IPS DF 4.7 (cell line): Measurements from ENCODE around the gene AP3D1.
A peak's percentile ranks its signal among the peaks of the same experiment; 100 is the strongest.
"Not testable (repeated sequence)": the region's sequence is repeated elsewhere in the genome, so short reads cannot be mapped to it uniquely, and the experiment has no call there.

Experiments used
- DNase-seq: peaks from one replicate; pipeline ENCODE4 v3.0.0-alpha.2; 2013; ENCODE audit warnings: low spot score; ENCODE audit errors: extremely low read depth

The AP3D1 gene

GRCh38 chr19:2111886-2112285 is 39.5 kb downstream of the AP3D1 start:
- no peak for DNase-seq

GRCh38 chr19:2111425-2111824 is 39.9 kb downstream of the AP3D1 start:
- DNase-seq, result no peak

- DNase-seq, result no peak
These were observed 40.5 kb downstream of the AP3D1 start for GRCh38 chr19:2110822-2111221.

- DNase-seq, result no peak
These were observed 42.1 kb downstream of the AP3D1 start for GRCh38 chr19:2109046-2109864.

- no peak for DNase-seq
These were observed 42.9 kb downstream of the AP3D1 start for GRCh38 chr19:2108251-2109016.

- no peak for DNase-seq
These were observed 48.2 kb downstream of the AP3D1 start for GRCh38 chr19:2103045-2103707.

GRCh38 chr19:2101417-2102335 is 49.7 kb downstream of the AP3D1 start:
- DNase-seq, result no peak

GRCh38 chr19:2100719-2101061 is 50.7 kb downstream of the AP3D1 start:
- no peak for DNase-seq

- DNase-seq, result no peak
These were observed 51.2 kb downstream of the AP3D1 start for GRCh38 chr19:2099937-2100718.

GRCh38 chr19:2099054-2099501 is 52.3 kb downstream of the AP3D1 start:
- no peak for DNase-seq

- no peak for DNase-seq
These were observed 53.5 kb downstream of the AP3D1 start for GRCh38 chr19:2097886-2098327.

- DNase-seq, result no peak
These were observed 54.0 kb downstream of the AP3D1 start for GRCh38 chr19:2097203-2097885.

GRCh38 chr19:2096480-2097202 is 54.7 kb downstream of the AP3D1 start, which contains the start of gene IZUMO4:
Gene IZUMO4 (plus strand): TSS chr19:2096915. CDS start chr19:2096946, 31 bp downstream.
- DNase-seq, result peak; percentile 69

GRCh38 chr19:2096034-2096479 is 55.3 kb downstream of the AP3D1 start, which contains the start of gene MOB3A:
Gene MOB3A (minus strand): TSS chr19:2096326. CDS start chr19:2078560, 17,766 bp downstream.
- peak; percentile 25 for DNase-seq

- DNase-seq, result not testable (repeated sequence)
These were observed 59.3 kb downstream of the AP3D1 start for GRCh38 chr19:2091926-2092525.

GRCh38 chr19:2089727-2090053 is 61.7 kb downstream of the AP3D1 start:
- no peak for DNase-seq

- DNase-seq, result no peak
These were observed 62.2 kb downstream of the AP3D1 start for GRCh38 chr19:2089001-2089711.
